GM23248 (cell line): ENCODE results near the gene TBX2.

Experiments used
- EZH2 ChIP-seq: fragments of 200-600 bp; sonication (generic); IDR thresholded peaks from 2 replicates; pipeline ENCODE4 v1.6.1; 2018; ENCODE audit warnings: antibody characterized with exemption, mild to moderate bottlenecking; ENCODE audit not compliant: insufficient read depth, poor library complexity, severe bottlenecking
- EZH2phosphoT487 ChIP-seq: fragments of 200-600 bp; sonication (generic); IDR thresholded peaks from 2 replicates; pipeline ENCODE4 v1.6.1; 2018; ENCODE audit warnings: antibody characterized with exemption, moderate library complexity, mild to moderate bottlenecking, low read depth; ENCODE audit not compliant: insufficient read depth

GRCh38 chr17:61422869-61423268, 23.2 kb downstream of the TBX2 start:
- no peak for TF ChIP-seq EZH2
- TF ChIP-seq EZH2phosphoT487 = no peak
